HL-60/S4 treated with phorbol 12-myristate 13-acetate at 8.2 ng/mL for 4 days and 3 days (cell line): Measurements from ENCODE around the gene HSFY1.
"Not testable (repeated sequence)": the region's sequence is repeated elsewhere in the genome, so short reads cannot be mapped to it uniquely, and the experiment has no call there.

ENCODE experiments used
- in situ Hi-C: fragments of 300-500 bp; cut with MboI; formaldehyde crosslinking; loops from 2 replicates; pipeline ENCODE4 v1.15.0; 2022; ENCODE audit warnings: low sequenced_read_pairs

The HSFY1 gene, protein sequence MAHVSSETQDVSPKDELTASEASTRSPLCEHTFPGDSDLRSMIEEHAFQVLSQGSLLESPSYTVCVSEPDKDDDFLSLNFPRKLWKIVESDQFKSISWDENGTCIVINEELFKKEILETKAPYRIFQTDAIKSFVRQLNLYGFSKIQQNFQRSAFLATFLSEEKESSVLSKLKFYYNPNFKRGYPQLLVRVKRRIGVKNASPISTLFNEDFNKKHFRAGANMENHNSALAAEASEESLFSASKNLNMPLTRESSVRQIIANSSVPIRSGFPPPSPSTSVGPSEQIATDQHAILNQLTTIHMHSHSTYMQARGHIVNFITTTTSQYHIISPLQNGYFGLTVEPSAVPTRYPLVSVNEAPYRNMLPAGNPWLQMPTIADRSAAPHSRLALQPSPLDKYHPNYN

DNA sequence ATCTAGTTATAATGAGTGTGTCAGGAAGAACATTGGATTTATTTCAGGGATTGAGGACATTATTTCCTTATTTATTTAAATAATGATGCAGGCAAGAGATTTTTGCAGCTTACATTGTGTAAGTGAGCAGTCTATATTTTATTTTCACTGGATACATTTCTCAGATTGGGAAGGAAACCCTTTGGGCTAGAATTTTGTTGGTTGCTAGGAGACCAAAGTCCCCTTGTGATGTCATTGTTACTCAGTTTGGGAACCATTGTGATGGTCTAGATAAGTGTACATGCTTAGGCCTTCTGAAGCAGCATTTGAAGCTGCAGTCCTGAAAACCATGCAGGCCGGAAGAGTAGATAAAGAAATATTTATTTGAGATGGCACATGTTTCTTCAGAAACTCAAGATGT, at the start of gene HSFY1:
HSFY1 (plus strand) TSS at position 301 of the 400 bp plus-strand sequence; CDS start at position 369, 68 bp downstream.
- in situ Hi-C loops: not testable (repeated sequence)

DNA sequence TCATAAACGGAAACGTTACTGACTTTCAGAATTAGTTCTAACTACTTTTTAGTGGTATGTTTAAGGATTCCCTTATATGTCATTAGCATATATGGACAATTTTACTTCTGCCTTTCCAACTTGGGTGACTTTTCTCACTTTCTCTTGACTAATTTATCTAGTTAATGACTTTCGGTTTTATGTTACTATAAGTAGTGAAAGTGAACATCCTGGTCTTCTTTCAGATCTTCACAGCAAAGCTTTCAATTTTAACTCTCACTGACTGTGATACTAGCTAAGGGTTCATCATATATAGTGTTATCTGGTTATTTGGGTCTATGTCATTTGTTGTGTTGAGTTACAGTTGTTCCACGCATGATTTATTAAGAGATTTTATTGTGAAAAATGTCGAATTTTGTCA, 42.3 kb upstream of the HSFY1 start:
- in situ Hi-C loops: not testable (repeated sequence)

DNA sequence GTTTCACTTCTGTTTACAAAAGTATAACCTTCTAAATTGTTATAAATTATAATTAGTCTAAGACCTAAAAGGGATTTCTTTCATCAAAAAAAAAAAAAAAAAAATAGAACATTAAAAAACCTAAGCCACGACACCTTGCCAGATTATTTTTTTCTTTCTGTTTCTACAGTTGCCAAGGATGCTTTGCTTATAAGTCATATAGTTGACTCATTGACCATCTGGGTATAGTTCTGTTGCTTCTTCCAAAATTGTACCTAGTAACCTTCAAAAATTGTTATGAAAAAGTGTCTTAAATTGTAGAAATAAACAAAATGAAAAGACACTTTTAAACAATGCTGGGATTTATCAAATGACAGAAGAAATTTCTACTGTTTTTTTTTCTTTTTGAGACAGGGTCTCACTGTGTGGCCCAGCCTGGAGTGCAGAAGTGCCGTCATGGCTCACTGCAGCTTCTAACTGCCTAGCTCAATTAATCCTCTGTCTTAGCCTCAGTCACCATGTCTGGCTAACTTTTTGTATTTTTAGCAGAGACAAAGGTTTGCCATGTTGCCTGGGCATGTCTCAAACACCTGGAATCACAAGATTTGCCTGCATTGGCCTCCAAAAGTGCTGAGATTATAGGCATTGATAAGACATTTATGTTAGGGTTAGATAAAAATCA, 15.4 kb upstream of the HSFY1 start:
- in situ Hi-C loops: not testable (repeated sequence)

DNA sequence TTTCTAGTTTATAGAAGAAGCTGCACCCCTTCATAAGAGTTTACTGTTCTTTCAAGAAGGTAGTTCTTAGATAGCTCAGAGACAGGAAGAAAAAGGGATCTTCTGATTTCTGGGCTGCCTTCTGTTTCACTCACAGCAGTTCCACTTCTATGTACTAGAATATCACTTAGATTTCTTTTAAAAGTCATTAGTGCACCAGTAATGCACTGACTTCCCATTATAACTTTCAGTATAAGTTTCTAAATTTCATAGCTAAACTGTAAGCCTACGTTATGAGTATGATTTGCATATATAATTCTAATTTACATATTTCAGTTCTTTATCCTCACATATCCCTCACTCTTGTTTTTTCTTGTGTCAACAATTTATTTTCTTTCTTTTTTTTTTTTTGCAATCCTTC, 7.6 kb upstream of the HSFY1 start:
- in situ Hi-C loops: not testable (repeated sequence)

DNA sequence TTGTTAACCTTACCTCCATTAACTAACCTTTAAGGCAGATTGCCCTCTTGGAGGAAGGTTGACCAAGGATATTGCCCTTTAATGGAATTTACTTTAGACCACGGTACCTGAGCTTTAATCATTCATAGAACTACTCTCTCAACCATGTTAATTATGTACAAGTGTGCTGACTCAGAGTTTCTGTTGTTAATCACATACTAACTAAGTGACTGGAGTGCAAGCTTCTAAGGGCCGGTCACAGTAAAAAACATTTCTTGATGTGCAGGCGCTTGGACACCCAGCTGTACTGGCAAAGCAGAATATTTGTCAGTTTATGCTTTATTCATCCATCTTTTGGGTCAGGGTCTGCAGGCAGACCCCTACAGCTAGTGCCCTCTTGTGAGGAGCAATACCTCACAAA, 6.6 kb downstream of the HSFY1 start:
- in situ Hi-C loops: not testable (repeated sequence)

DNA sequence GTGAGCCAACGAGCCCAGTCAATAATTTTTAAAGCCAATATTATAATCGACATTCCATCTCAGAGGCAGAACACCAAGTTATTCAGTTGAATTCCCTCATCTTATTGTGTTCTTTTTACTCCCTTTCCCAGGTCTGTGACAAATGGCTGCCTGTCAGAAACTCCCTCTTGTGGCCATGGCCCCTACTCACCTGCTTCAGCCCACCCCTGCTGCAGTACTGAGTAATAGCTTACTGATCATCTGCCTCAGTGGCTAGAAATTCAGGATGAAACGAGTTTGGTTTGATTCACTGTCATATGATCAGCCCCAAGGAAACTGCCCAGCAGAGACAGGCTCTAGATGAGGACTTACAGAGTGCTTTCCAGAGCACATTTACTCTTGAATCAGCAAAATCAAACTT, 19.4 kb downstream of the HSFY1 start:
- in situ Hi-C loops: not testable (repeated sequence)
